Stimulated activated CD4-positive, alpha-beta T cell treated with anti-CD3 and anti-CD28 coated beads, Interleukin-15, amount 100 ng/mL, for 24 hours (primary cell): Measurements from ENCODE around the gene EYA2.
"Not testable (repeated sequence)": the region's sequence is repeated elsewhere in the genome, so short reads cannot be mapped to it uniquely, and the experiment has no call there.

Experiments used
- DNase-seq: peaks from one replicate; pipeline ENCODE4 v3.0.0-alpha.2; 2020

EYA2 gene

GRCh38 chr20:47191074-47191673 is 296.5 kb downstream of the EYA2 start:
- no peak for DNase-seq

GRCh38 chr20:47191956-47192355 is 297.3 kb downstream of the EYA2 start:
- no peak for DNase-seq

- no peak for DNase-seq
Measured at GRCh38 chr20:47195573-47195972, 300.9 kb downstream of the EYA2 start.

DNA sequence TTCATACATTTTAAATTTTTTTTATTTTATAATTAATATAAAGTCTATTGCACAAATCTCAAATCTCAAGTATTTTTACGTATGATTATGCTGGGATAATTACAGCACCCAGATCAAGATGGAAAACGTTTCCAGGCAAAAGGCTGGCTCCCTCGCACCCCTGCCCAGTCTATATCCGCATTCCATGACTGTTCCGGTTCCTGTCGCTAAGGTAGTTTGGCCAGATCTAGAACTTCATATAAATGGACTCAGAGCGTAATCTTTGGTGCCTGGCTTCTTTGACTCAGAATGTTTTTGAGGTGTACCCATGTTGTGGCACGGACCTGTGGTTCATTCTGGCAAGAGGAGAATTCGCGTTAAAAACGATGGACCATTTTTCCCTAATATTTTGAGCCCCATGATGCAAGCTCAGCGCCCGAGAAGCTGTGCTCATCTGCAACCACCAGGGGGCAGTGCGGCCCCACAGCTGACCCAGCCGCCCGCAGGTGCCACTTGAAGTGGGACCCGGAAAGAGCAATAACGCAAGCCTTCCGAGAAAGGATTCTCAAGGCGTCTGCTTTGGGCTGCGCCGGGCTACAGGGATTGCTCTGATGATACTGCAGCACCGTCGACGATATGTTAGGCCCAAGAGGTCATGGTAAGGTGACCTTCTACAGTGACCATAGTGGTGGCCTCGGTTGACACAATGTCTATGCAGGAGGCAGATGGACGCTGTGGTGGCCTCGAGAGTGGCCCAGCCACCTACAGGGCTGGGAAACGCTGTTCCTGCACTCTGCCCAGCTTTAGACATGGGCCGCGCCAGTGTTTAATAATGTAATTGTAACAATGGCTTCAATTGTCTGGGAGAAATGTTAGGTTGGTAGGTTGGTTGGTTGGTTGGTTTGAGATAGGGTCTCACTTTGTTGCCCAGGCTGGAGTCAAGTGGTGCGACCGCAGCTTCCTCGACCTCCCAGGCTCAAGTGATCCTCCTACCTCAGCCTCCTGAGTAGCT is 301.7 kb downstream of the EYA2 start:
- DNase-seq, result peak; percentile 87

GRCh38 chr20:47198254-47198671 is 303.6 kb downstream of the EYA2 start:
- peak; percentile 71 for DNase-seq

DNA sequence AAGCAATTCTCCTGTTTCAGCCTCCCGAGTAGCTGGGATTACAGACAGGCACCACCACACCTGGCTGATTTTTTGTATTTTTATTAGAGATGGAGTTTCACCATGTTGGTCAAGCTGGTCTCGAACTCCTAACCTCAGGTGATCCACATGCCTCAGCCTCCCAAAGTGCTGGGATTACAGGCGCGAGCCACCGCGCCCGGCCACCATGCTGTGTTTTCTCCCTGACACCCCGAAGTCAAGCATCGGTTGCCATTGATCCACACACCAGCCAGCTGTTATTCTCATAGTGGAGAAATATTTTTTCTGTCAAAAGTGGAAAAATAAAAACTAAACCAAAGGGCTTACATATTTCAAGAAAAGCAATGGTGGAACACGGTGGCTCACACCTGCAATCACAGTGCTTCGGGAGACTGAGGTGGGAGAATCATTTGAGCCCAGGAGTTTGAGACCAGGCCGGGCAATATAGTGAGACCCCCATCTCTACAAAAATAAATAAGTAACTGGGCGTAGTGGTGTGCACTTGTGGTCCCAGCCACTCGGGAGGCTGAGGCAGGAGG is 304.4 kb downstream of the EYA2 start:
- no peak for DNase-seq

GRCh38 chr20:47201074-47201730 is 306.6 kb downstream of the EYA2 start:
- no peak for DNase-seq

GRCh38 chr20:47202733-47203667 is 308.4 kb downstream of the EYA2 start:
- no peak for DNase-seq

DNA sequence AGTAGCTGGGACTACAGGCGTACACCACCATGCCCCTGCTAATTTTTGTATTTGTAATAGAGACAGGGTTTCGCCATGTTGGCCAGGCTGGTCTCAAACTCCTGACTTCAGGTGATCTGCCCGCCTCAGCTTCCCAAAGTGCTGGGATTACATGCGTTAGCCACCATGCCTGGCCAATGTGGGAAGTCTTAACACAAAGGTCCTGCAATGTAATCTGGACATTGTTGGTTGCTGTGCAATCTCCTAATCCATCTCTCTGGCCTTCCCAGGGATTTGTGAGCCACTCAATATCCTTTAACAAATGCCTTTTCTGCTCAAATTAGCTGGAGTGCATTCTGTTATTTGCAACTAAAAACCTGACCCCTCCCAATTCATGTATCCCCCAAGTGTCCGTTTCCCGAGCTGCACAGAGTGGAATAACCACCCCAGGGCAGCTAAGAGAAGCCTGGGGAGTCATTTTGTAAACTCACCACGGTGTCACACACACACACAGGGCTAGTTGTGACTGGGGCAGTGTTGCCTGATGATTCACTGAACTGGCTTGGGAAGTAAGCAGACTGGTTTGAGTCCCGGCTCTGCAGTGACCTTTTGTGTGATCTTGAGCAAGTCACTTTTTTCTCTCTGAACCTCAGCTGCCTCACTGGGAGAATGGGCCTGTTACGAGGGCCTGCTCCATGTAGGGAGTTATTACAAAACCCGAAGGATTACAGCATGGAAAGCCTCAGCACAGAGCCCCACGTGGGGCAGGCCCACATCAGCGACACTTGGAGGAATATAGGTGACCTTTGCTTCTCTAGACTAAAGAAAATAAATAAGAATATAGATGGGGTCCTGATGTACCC is 309.6 kb downstream of the EYA2 start:
- DNase-seq, result no peak

DNA sequence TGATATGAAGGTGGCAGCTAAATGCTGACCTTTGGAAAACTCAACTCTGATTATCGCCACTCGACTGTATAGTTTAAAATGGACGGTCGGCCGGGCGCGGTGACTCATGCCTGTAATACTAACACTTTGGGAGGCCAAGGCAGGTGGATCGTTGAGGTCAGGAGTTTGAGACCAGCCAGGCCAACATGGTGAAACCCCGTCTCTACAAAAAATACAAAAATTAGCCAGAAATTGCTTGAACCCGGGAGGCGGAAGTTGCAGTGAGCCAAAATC is 310.1 kb downstream of the EYA2 start:
- DNase-seq, result not testable (repeated sequence)

- peak; percentile 14 for DNase-seq
Measured at GRCh38 chr20:47205577-47206123, 311.0 kb downstream of the EYA2 start.

DNA sequence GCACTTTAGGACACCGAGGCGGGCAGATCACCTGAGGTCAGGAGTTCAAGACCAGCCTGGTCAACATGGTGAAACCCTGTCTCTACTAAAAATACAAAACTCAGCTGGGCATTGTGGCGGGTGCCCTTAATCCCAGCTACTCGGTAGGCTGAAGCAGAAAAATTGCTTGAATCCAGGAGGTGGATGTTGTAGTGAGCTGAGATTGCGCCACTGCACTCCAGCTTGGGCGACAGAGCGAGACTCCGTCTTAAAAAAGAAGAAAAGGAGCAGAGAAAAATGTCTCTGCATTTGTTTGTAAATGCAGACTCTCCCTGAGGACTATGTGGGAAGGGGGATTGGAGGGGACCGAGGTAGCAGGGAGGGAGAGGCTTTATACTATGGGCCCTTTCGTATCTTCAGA is 311.9 kb downstream of the EYA2 start:
- not testable (repeated sequence) for DNase-seq

GRCh38 chr20:47206962-47207641 is 312.5 kb downstream of the EYA2 start:
- no peak for DNase-seq

DNA sequence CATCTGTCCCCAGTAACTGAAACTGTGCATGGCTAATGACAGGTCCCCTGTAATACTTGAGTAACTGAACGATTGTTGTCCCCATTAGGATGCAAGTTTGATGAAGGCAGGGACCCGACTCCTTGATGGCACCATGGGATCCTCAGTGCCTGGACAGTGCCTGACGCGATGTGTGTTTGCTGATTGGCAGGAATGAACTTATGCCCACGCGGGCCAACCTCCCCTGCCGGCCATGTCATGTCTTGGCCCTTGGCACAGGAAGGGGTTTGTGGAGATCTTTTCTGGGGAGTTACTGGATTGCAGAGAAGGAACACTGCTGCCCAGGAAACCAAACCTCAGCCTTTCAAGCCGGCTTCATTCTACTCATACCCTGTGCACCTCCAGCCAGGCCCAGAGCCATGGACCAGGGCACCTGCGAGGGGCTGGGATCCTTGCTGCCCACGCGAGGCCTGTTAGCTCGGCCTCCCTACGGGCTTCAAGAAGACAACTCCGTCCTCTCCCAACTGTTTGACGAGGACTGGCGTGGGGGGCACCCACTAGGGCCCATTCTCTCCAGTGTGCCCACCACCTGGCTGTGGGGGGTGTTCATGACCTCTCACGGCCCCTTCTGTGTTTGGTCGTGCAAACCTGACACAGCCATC is 314.0 kb downstream of the EYA2 start:
- DNase-seq, result no peak

DNA sequence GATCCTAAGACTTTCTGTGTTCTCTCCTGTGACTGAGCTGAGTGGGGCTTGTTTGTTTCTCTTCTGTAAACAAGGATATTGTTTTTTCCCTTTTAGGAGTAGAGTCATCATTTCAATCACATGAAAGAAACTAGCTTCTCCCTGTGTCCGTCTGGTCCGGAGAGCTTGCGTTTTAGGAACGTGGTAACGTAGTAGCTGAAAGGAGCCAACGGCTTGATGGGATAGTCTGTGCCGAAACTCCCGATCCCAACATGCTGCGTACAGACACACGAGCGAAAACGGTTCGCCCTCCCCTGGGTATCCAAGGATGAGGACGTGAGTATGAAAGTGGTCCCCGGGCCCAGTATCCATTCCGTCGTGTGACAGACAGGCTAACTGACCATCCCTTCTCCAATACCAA is 315.3 kb downstream of the EYA2 start:
- no peak for DNase-seq

DNA sequence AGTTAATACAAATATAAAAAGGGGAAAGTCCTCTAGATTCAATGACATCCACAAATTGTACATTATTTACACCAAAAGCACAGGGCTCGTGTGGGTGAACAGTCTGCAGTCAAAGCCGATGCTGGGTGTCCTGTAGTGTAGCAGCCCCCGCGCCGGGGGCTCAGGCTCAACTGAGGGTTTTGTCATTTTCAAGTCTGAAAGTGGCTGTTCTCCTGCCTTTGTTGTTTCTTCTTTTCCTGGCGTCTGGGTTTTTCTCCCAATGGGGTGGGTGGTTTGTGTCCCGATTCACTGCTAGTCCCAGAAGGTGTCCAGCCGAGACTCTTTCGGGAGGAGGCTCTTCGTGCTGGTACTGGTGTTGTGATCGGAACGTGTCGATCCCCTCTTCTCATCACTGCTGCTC is 315.8 kb downstream of the EYA2 start:
- no peak for DNase-seq

DNA sequence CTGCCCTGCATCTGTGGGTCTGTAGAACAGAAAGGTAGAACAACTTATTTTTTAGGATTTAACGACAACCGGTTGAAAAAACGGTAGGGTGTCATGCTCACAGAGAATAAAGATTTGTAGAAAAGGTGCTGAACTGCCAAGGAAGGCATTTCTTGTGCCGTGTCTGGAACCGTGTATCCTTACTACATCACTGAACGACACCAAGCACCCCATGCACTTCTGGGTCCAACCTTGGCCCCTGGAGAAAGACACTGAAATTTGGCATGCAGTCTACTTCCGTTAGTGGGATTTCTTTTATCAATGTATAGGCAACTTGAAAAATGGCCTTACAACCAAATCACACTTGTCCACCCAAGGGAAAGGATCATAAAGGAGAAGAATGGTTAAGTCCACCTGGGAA is 316.4 kb downstream of the EYA2 start:
- DNase-seq, result no peak

GRCh38 chr20:47212606-47213207 is 318.1 kb downstream of the EYA2 start:
- DNase-seq, result no peak

- DNase-seq, result no peak
Measured at GRCh38 chr20:47213966-47214365, 319.3 kb downstream of the EYA2 start.
